Measurements from ENCODE around the gene RGMA. TPM values are rescaled to one million over a fixed set of nuclear protein-coding genes. Genes with fewer than 3 reads are reported as not detected.

RGMA gene
- total and polyA plus RNA-seq, 2 of the 8 experiments (the other 6 are each of a cell fraction or from before 2014, with no cell fraction given) = 19.9 to 39.8 TPM

DNA sequence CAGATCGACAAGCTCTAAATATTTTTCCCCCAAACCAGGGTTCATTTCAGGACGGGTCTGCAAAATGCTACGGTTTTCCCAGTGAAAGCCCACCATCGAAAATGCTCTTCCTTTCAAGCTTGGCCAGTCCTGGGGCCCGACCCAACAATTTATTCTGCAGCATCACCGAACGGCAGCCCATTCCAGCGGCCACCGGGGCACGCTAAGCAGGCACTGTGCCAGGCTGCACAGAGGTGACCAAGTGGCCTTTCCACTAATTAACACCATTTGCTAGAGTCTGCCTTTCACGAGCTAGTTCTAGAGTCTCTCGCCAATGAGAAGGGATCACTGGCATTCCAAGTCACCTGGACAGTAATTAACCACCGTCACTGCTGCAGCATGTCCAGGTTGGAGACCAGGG, 14.4 kb downstream of the RGMA start:
- DNase-seq (ENCODE audit: low read depth in 1 of 2, low spot score in 2 of 2) = no peak
- Histone ChIP-seq H4K5ac (ENCODE audit: insufficient read length, low read depth, low read length) (no peak overlapping the region), H2BK120ac (replicated peaks; ENCODE audit: low read depth, low read length) (no peak overlapping the region), H3K56ac (replicated peaks; ENCODE audit: insufficient read length, low read depth, low read length) (no peak overlapping the region), H3K36me3 (ENCODE audit: control insufficient read depth in 2 of 4, insufficient read depth in 4 of 4, low read length in 3 of 4) (peaks cover 0 to 12% (median 0%) of the 10 kb centered on the region in 4 experiments; a peak in 1 of 8 replicates), H3K27ac (ENCODE audit: low read depth, low read length) (no peak overlapping the region), H3K79me1 (ENCODE audit: low read depth, low read length) (peaks cover 4% of the 10 kb centered on the region), H3K23me2 (ENCODE audit: low read depth, low read length) (peaks cover 9% of the 10 kb centered on the region; the same call in 1 of the 2 replicates), H3K9ac (replicated peaks in 1 of 4; ENCODE audit: extremely low read depth in 1 of 4, low read depth in 3 of 4, low read length in 3 of 4) (no peak overlapping the region), H3K14ac (ENCODE audit: insufficient read length) (no peak overlapping the region), H3K4me2 (ENCODE audit: insufficient read depth in 1 of 2, low read depth in 2 of 2, low read length in 2 of 2) (no peak overlapping the region), H2BK20ac (ENCODE audit: low read length) (no peak overlapping the region), H3K4me1 (replicated peaks in 1 of 4; ENCODE audit: control insufficient read depth in 3 of 4, insufficient read depth in 4 of 4, low read length in 3 of 4) (peaks cover 8 to 22% (median 16%) of the 10 kb centered on the region in 4 experiments), H2BK5ac (ENCODE audit: low read depth, low read length) (no peak overlapping the region), H4K20me1 (replicated peaks in 1 of 2; ENCODE audit: control insufficient read depth in 1 of 2, insufficient read depth in 2 of 2, low read length in 2 of 2) (peaks cover 18 to 19% of the 10 kb centered on the region in 2 experiments), H3K27me3 (replicated peaks in 1 of 4; ENCODE audit: control insufficient read depth in 3 of 4, extremely low read depth in 1 of 4, insufficient read depth in 3 of 4, low read length in 3 of 4) (peaks cover 0 to 8% (median 7%) of the 10 kb centered on the region in 4 experiments; a peak in 5 of 7 replicates), H3K79me2 (ENCODE audit: control insufficient read depth in 1 of 2, insufficient read depth in 2 of 2, low read length in 2 of 2) (peaks cover 5 to 49% of the 10 kb centered on the region in 2 experiments), H3K4me3 (ENCODE audit: extremely low read depth in 1 of 4, insufficient read depth in 2 of 4, low read depth in 3 of 4, low read length in 4 of 4) (no peak overlapping the region), H3K9me3 (ENCODE audit: insufficient read depth in 2 of 2, low read depth in 1 of 2, low read length in 1 of 2) (no peaks in the 10 kb centered on the region), H2BK15ac (ENCODE audit: low read length) (no peak overlapping the region), H4K8ac (ENCODE audit: extremely low read depth, insufficient read depth, low read length) (no peak overlapping the region), H2AFZ (ENCODE audit: low read length) (no peak overlapping the region), H2BK12ac (ENCODE audit: low read depth, low read length) (no peak overlapping the region), H3K18ac (ENCODE audit: extremely low read depth, low read length) (no peak overlapping the region), H3K23ac (ENCODE audit: insufficient read length) (no peak overlapping the region), H2AK5ac (ENCODE audit: low read depth, low read length) (no peak overlapping the region), H4K91ac (replicated peaks; ENCODE audit: insufficient read length, low read length) (no peak overlapping the region), H3K4ac (replicated peaks; ENCODE audit: insufficient read length, low read depth, low read length) (no peak overlapping the region)
- FAIRE-seq = no peak
- no peak for TF ChIP-seq SIRT6 (IDR thresholded peaks at IDR 0.05; ENCODE audit: low read length)
- TF ChIP-seq, protein P1, sequence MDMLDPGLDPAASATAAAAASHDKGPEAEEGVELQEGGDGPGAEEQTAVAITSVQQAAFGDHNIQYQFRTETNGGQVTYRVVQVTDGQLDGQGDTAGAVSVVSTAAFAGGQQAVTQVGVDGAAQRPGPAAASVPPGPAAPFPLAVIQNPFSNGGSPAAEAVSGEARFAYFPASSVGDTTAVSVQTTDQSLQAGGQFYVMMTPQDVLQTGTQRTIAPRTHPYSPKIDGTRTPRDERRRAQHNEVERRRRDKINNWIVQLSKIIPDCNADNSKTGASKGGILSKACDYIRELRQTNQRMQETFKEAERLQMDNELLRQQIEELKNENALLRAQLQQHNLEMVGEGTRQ (IDR thresholded peaks at IDR 0.05; ENCODE audit: low read length) = no peak
- TF ChIP-seq ASH2L (IDR thresholded peaks at IDR 0.05; ENCODE audit: low read length) = no peak
- TF ChIP-seq JUND (IDR thresholded peaks at IDR 0.05; ENCODE audit: low read length) = no peak
- TF ChIP-seq FOSL1 (IDR thresholded peaks at IDR 0.05; ENCODE audit: insufficient read depth, low read depth, low read length) = no peak
- ChIA-PET POLR2A (ENCODE audit: partially characterized antibody) (interaction anchor here (0.7 to 7.8 kb wide), 3 partner anchors 13 to 33 kb away, joined by 3 to 62 read pairs (median 3); no protein-coding TSS in a partner anchor), CTCF (ENCODE audit: partially characterized antibody) (interaction anchor here (0.7 to 7.4 kb wide), 3 partner anchors 9 to 32 kb away, joined by 3 to 37 read pairs (median 3); partner anchors contain the start of gene RGMA)
- 94% methylated on average over 13 of the region's 13 CpGs; no CpG with 5 or more reads in 1 of the 2 experiments for WGBS, 2 experiments (ENCODE audit: extremely low coverage in 1 of 2, insufficient coverage in 1 of 2, insufficient read length in 1 of 2, insufficient replicate concordance in 2 of 2, low coverage in 1 of 2, low lambda C conversion rate in 2 of 2, missing lambda C conversion rate in 1 of 2)

Data from H1 (cell line).